H9 (cell line): ENCODE measurements around the gene STPG1. TPM values are rescaled to one million over a fixed set of nuclear protein-coding genes. Genes with fewer than 3 reads are reported as not detected.

Source experiments
- DNase-seq: peaks from one replicate; pipeline ENCODE4 v3.0.0-alpha.2; 2017
- H2AFZ ChIP-seq: one replicate; pipeline ENCODE4 v1.6.1; 2013; ENCODE audit warnings: mild to moderate bottlenecking, low read length, control low read depth, moderate library complexity
- H2AK5ac ChIP-seq: 2 replicates; pipeline ENCODE4 v1.6.1; 2013; ENCODE audit warnings: low read length, control low read depth, mixed read lengths; ENCODE audit not compliant: insufficient read length
- H2BK120ac ChIP-seq: one replicate; pipeline ENCODE4 v1.6.1; 2013; ENCODE audit warnings: low read depth, mild to moderate bottlenecking, low read length, control low read depth, inconsistent platforms; ENCODE audit not compliant: poor library complexity, severe bottlenecking
- H2BK12ac ChIP-seq: 2 replicates; pipeline ENCODE4 v1.6.1; 2013; ENCODE audit warnings: low read length, control low read depth, mixed read lengths, low read depth; ENCODE audit not compliant: insufficient read length
- H2BK15ac ChIP-seq: 2 replicates; pipeline ENCODE4 v1.6.1; 2013; ENCODE audit warnings: low read depth, low read length, control low read depth
- H2BK20ac ChIP-seq: one replicate; pipeline ENCODE4 v1.6.1; 2013; ENCODE audit warnings: low read depth, mild to moderate bottlenecking, low read length, control low read depth, inconsistent platforms; ENCODE audit not compliant: poor library complexity, severe bottlenecking
- H2BK5ac ChIP-seq: 2 replicates; pipeline ENCODE4 v1.6.1; 2013; ENCODE audit warnings: low read length, control low read depth, mixed read lengths; ENCODE audit not compliant: insufficient read length
- H3K14ac ChIP-seq: 2 replicates; pipeline ENCODE4 v1.6.1; 2013; ENCODE audit warnings: low read length, control low read depth; ENCODE audit not compliant: insufficient read depth
- H3K18ac ChIP-seq: 2 replicates; pipeline ENCODE4 v1.6.1; 2013; ENCODE audit warnings: low read depth, mild to moderate bottlenecking, mixed read lengths, low read length, control low read depth; ENCODE audit not compliant: insufficient read length
- H3K23ac ChIP-seq: 2 replicates; pipeline ENCODE4 v1.6.1; 2013; ENCODE audit warnings: low read length, control low read depth, mixed read lengths, low read depth; ENCODE audit not compliant: insufficient read length
- H3K23me2 ChIP-seq: 2 replicates; pipeline ENCODE4 v1.6.1; 2013; ENCODE audit warnings: low read depth, mild to moderate bottlenecking, mixed read lengths, low read length, control low read depth; ENCODE audit not compliant: insufficient read length, poor library complexity, severe bottlenecking
- H3K27ac ChIP-seq: 2 replicates; pipeline ENCODE4 v1.5.1; 2013; ENCODE audit warnings: low read length, control low read depth, mixed read lengths, low read depth; ENCODE audit not compliant: insufficient read length
- H3K27me3 ChIP-seq: 2 replicates; pipeline ENCODE4 v1.6.1; 2013; ENCODE audit warnings: low read length, control low read depth, inconsistent platforms; ENCODE audit not compliant: insufficient read depth
- H3K4ac ChIP-seq: 2 replicates; pipeline ENCODE4 v1.6.1; 2013; ENCODE audit warnings: low read depth, mild to moderate bottlenecking, control low read depth, inconsistent platforms, low read length, moderate library complexity
- H3K4me1 ChIP-seq: 2 replicates; pipeline ENCODE4 v1.6.1; 2013; ENCODE audit warnings: low read length, control low read depth, inconsistent platforms; ENCODE audit not compliant: insufficient read depth
- H3K4me2 ChIP-seq: 2 replicates; pipeline ENCODE4 v1.6.1; 2013; ENCODE audit warnings: low read length, control low read depth, mixed read lengths; ENCODE audit not compliant: insufficient read length, insufficient read depth
- H3K56ac ChIP-seq: 2 replicates; pipeline ENCODE4 v1.6.1; 2013; ENCODE audit warnings: low read depth, mild to moderate bottlenecking, mixed read lengths, low read length, control low read depth; ENCODE audit not compliant: insufficient read length
- H3K79me1 ChIP-seq: 2 replicates; pipeline ENCODE4 v1.6.1; 2013; ENCODE audit warnings: low read depth, mild to moderate bottlenecking, moderate library complexity, low read length, control low read depth, inconsistent platforms; ENCODE audit not compliant: insufficient read depth, poor library complexity, severe bottlenecking
- H3K79me2 ChIP-seq: 2 replicates; pipeline ENCODE4 v1.6.1; 2013; ENCODE audit warnings: low read length, control low read depth, inconsistent platforms; ENCODE audit not compliant: insufficient read depth
- H3K9ac ChIP-seq: 2 replicates; pipeline ENCODE4 v1.6.1; 2013; ENCODE audit warnings: low read length, control low read depth, mixed read lengths; ENCODE audit not compliant: insufficient read length; ENCODE audit errors: extremely low read depth
- H3K9me3 ChIP-seq: one replicate; pipeline ENCODE4 v1.6.1; 2013; ENCODE audit warnings: low read depth, low read length, inconsistent platforms; ENCODE audit not compliant: control insufficient read depth
- H3T11ph ChIP-seq: one replicate; pipeline ENCODE4 v1.6.1; 2013; ENCODE audit warnings: mild to moderate bottlenecking, low read length, control low read depth, inconsistent platforms
- H4K20me1 ChIP-seq: one replicate; pipeline ENCODE4 v1.6.1; 2013; ENCODE audit not compliant: control insufficient read depth, insufficient read length, insufficient read depth
- H4K5ac ChIP-seq: 2 replicates; pipeline ENCODE4 v1.6.1; 2013; ENCODE audit warnings: low read depth, mild to moderate bottlenecking, mixed read lengths, low read length, control low read depth; ENCODE audit not compliant: insufficient read length
- H4K8ac ChIP-seq: replicated peaks from 2 replicates; pipeline ENCODE4 v1.6.1; 2013; ENCODE audit warnings: low read length, control low read depth, mixed read lengths, low read depth; ENCODE audit not compliant: insufficient read length
- H4K91ac ChIP-seq: 2 replicates; pipeline ENCODE4 v1.6.1; 2013; ENCODE audit warnings: low read depth, mild to moderate bottlenecking, moderate library complexity, mixed read lengths, low read length, control low read depth; ENCODE audit not compliant: insufficient read length
- H3K27ac Mint-ChIP-seq, 3 experiments: 2 replicates in 2 of 3; 3 replicates in 1 of 3; pipeline ENCODE4 v1.8.0; 2020 to 2021; ENCODE audit warnings: mixed read lengths in 3 of 3, mild to moderate bottlenecking in 1 of 3, moderate library complexity in 1 of 3
- H3K27me3 Mint-ChIP-seq: 2 replicates; pipeline ENCODE4 v1.8.0; 2021; ENCODE audit warnings: low read depth, mild to moderate bottlenecking, moderate library complexity, mixed read lengths
- H3K36me3 Mint-ChIP-seq, 3 experiments: 2 replicates in 2 of 3; 3 replicates in 1 of 3; pipeline ENCODE4 v1.8.0; 2020 to 2021; ENCODE audit warnings: low read depth in 3 of 3, mixed read lengths in 3 of 3; ENCODE audit not compliant: insufficient read depth in 1 of 3
- H3K4me1 Mint-ChIP-seq, 2 experiments: 2 replicates each; pipeline ENCODE4 v1.8.0; 2020; ENCODE audit warnings: mixed read lengths in 2 of 2
- H3K4me3 Mint-ChIP-seq, 2 experiments: 2 replicates in 1 of 2; 3 replicates in 1 of 2; pipeline ENCODE4 v1.8.0; 2020 to 2021; ENCODE audit warnings: mild to moderate bottlenecking in 2 of 2, mixed read lengths in 2 of 2, moderate library complexity in 1 of 2
- H3K9me3 Mint-ChIP-seq, 2 experiments: 2 replicates in 1 of 2; 3 replicates in 1 of 2; pipeline ENCODE4 v1.8.0; 2020; ENCODE audit warnings: mild to moderate bottlenecking in 2 of 2, mixed read lengths in 2 of 2, moderate library complexity in 1 of 2
- WGBS: extraction: QIAGEN DNeasy Blood & Tissue Kit; methylation state at CpG from one replicate; pipeline ENCODE4 v1.1.7; 2013; ENCODE audit warnings: missing lambda C conversion rate, low lambda C conversion rate, mixed read lengths; ENCODE audit not compliant: insufficient read length; ENCODE audit errors: extremely low coverage; 5-methylcytosine and 5-hydroxymethylcytosine counted together
- total RNA-seq: library from RNA; stranded (reverse); gene quantifications from 2 replicates; pipeline ENCODE4 v1.2.1, GENCODE V29; 2021
- TF ChIP-seq, protein P1 (sequence below): fragments of 200-600 bp; sonication (generic); conservative IDR thresholded peaks from 3 replicates; pipeline ENCODE4 v1.8.0; 2021; ENCODE audit warnings: antibody characterized with exemption, mild to moderate bottlenecking

The STPG1 gene
- total RNA-seq, 1 experiment from 2014 or later: 8.3 TPM

DNA sequence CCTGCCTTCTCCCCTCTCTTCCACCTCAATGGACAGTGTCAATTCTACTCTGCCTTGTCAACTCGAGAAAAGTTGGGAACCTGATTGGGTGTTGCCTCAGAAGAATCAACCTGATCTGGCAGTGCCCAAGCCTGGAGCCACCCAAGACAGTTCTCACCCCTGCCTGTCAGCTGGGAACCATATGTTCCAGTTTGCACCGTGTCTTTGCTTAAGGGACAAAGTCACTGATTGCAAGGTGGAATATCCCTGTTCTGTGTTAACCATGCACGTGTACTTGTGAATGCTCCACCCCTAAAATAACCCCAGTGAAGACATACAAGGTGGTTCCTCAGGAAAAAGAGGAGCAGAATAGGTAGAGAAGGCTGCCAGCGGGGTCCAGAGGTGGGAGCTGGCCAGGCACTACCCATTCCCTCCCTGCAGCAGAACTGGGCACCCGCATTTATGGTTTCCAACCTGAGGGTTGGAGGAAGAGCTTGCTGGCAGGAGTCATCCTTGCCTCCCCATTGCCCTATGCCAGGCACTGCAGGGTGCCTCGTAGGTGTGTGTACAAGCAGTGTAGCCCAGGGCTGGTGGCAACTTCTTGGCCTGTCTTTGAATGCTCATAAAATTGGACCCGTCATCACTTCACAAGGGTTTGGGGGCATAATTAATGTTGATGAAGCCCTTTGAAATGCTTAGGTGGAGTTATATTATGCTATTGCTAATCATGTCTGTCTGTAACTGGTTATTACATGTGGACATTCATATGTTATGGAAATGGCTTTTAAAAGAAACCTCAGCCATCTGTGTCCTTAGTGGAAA is 13.4 kb upstream of the STPG1 start:
- H3K9me3 ChIP-seq: no peaks in the 10 kb centered on the region
- no peak overlapping the region for H3K18ac ChIP-seq
- no peak overlapping the region for H3K23ac ChIP-seq
- H3T11ph ChIP-seq: no peak overlapping the region
- Mint-ChIP-seq H3K4me3 (no peak overlapping the region), H3K36me3 (peaks cover 0 to 3% (median 0%) of the 10 kb centered on the region in 3 experiments; a peak in 1 of 7 replicates), H3K27me3 (no peaks in the 10 kb centered on the region), H3K27ac (no peak overlapping the region), H3K4me1 (peaks cover 4 to 9% of the 10 kb centered on the region in 2 experiments), H3K9me3 (no peaks in the 10 kb centered on the region)
- no peak overlapping the region for H2AK5ac ChIP-seq
- H3K27me3 ChIP-seq: no peaks in the 10 kb centered on the region
- H3K9ac ChIP-seq: no peak overlapping the region
- no peak overlapping the region for H3K4me2 ChIP-seq
- H4K20me1 ChIP-seq: no peaks in the 10 kb centered on the region
- no peak overlapping the region for H4K8ac ChIP-seq
- no peak for DNase-seq
- TF ChIP-seq, protein P1, sequence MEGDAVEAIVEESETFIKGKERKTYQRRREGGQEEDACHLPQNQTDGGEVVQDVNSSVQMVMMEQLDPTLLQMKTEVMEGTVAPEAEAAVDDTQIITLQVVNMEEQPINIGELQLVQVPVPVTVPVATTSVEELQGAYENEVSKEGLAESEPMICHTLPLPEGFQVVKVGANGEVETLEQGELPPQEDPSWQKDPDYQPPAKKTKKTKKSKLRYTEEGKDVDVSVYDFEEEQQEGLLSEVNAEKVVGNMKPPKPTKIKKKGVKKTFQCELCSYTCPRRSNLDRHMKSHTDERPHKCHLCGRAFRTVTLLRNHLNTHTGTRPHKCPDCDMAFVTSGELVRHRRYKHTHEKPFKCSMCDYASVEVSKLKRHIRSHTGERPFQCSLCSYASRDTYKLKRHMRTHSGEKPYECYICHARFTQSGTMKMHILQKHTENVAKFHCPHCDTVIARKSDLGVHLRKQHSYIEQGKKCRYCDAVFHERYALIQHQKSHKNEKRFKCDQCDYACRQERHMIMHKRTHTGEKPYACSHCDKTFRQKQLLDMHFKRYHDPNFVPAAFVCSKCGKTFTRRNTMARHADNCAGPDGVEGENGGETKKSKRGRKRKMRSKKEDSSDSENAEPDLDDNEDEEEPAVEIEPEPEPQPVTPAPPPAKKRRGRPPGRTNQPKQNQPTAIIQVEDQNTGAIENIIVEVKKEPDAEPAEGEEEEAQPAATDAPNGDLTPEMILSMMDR: no peak
- H3K79me1 ChIP-seq: no peaks in the 10 kb centered on the region
- H3K27ac ChIP-seq: no peak overlapping the region
- H2BK120ac ChIP-seq: no peak overlapping the region
- H4K91ac ChIP-seq: no peak overlapping the region
- WGBS: no CpG with 5 or more reads among the region's 7 CpGs
- H2BK5ac ChIP-seq: no peak overlapping the region
- no peak overlapping the region for H2BK20ac ChIP-seq
- no peak overlapping the region for H2AFZ ChIP-seq
- no peak overlapping the region for H3K56ac ChIP-seq
- no peak overlapping the region for H3K14ac ChIP-seq
- H3K79me2 ChIP-seq: no peaks in the 10 kb centered on the region
- no peak overlapping the region for H2BK12ac ChIP-seq
- no peaks in the 10 kb centered on the region for H3K4me1 ChIP-seq
- H3K4ac ChIP-seq: no peak overlapping the region
- H2BK15ac ChIP-seq: no peak overlapping the region
- H4K5ac ChIP-seq: no peak overlapping the region
- peaks cover 2% of the 10 kb centered on the region for H3K23me2 ChIP-seq
